ENCODE measurements around the gene FBXL7. TPM values are rescaled to one million over a fixed set of nuclear protein-coding genes. Genes with fewer than 3 reads are reported as not detected.

Gene FBXL7
- total and polyA plus RNA-seq, 2 donors (not counting 1 experiment from before 2014, with no cell fraction given), result not detected

DNA sequence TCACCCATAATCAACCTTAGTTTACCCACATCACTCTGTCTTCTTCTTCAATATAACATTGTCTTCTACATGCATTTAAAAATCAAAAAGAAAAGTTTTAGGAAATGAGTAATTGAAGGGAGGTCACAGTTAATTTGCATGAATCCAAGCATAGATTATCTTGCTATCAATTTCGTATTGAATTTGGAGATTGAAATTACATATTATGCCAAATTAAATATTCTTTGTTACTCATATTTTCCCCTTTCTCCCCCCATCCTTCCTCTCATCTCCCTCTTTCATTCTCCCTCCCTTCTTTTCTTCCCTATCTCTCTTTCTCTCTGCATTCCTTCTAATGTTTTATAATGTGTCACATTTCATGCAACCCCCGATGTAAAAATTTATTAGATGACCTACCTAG lies 303.3 kb downstream of the FBXL7 start:
- ATAC-seq (ENCODE audit: low read depth), result no peak
- TF ChIP-seq, protein P1, sequence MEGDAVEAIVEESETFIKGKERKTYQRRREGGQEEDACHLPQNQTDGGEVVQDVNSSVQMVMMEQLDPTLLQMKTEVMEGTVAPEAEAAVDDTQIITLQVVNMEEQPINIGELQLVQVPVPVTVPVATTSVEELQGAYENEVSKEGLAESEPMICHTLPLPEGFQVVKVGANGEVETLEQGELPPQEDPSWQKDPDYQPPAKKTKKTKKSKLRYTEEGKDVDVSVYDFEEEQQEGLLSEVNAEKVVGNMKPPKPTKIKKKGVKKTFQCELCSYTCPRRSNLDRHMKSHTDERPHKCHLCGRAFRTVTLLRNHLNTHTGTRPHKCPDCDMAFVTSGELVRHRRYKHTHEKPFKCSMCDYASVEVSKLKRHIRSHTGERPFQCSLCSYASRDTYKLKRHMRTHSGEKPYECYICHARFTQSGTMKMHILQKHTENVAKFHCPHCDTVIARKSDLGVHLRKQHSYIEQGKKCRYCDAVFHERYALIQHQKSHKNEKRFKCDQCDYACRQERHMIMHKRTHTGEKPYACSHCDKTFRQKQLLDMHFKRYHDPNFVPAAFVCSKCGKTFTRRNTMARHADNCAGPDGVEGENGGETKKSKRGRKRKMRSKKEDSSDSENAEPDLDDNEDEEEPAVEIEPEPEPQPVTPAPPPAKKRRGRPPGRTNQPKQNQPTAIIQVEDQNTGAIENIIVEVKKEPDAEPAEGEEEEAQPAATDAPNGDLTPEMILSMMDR (IDR thresholded peaks at IDR 0.05), result no peak
- no peak for TF ChIP-seq EZH2 (IDR thresholded peaks at IDR 0.05; ENCODE audit: borderline replicate concordance, insufficient read depth, low read depth, low read length, poor library complexity, severe bottlenecking)
- H3K27ac Mint-ChIP-seq, result no peak overlapping the region

DNA sequence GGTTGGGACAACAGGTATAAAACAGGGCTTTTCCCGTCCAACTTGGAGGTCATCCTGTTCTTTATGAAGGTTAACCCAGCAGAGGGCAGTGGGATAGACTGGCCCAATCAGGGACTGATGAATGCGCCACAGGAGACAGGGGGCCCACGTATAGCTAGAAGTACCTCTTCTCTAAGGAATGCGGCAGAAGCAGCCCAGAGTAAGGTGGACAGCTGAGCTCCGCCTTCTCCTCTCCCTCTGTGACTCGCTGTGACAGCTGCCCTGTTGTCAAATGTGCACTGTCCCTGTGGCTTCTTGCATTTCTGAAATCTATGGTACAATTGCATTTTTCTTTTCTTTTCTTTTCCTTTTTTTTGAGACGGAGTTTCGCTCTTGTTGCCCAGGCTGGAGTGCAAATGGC lies 306.6 kb downstream of the FBXL7 start:
- Histone ChIP-seq H3K4me2 (replicated peaks; ENCODE audit: low read depth, low read length, poor library complexity, severe bottlenecking) (no peak overlapping the region), H3K4me3 (ENCODE audit: control extremely low read depth in 1 of 5, extremely low read depth in 1 of 5, insufficient read depth in 1 of 5, low read depth in 2 of 5, low read length in 4 of 5) (no peak overlapping the region), H3K27ac (ENCODE audit: low read length in 2 of 2) (no peak overlapping the region), H3K36me3 (replicated peaks in 1 of 2; ENCODE audit: control extremely low read depth in 1 of 2, control insufficient read depth in 1 of 2, extremely low read depth in 1 of 2, insufficient read depth in 2 of 2, low read length in 1 of 2) (no peaks in the 10 kb centered on the region), H3K27me3 (replicated peaks in 1 of 4; ENCODE audit: control extremely low read depth in 1 of 4, control insufficient read depth in 3 of 4, insufficient read depth in 4 of 4, low read length in 3 of 4) (no peaks in the 10 kb centered on the region), H2AFZ (ENCODE audit: insufficient read depth, low read depth, low read length, poor library complexity, severe bottlenecking) (no peak overlapping the region), H3K9me3 (ENCODE audit: control extremely low read depth in 1 of 3, control insufficient read depth in 2 of 3, insufficient read depth in 1 of 3, low read length in 2 of 3) (peaks cover 0 to 8% (median 0%) of the 10 kb centered on the region in 3 donors), H3K79me2 (ENCODE audit: control insufficient read depth, insufficient read depth, low read length) (no peaks in the 10 kb centered on the region), H3K9ac (ENCODE audit: low read length) (no peak overlapping the region), H3K4me1 (ENCODE audit: control insufficient read depth in 2 of 2, insufficient read depth in 2 of 2, low read length in 2 of 2) (no peaks in the 10 kb centered on the region), H4K20me1 (ENCODE audit: control insufficient read depth, insufficient read depth, low read length, poor library complexity, severe bottlenecking) (no peaks in the 10 kb centered on the region)
- Mint-ChIP-seq H3K4me3 (no peak overlapping the region), H3K27ac (no peak overlapping the region), H3K4me1 (no peaks in the 10 kb centered on the region), H3K9me3 (ENCODE audit: insufficient read depth) (no peaks in the 10 kb centered on the region), H3K27me3 (no peaks in the 10 kb centered on the region)
- 91% methylated on average over 8 of the region's 8 CpGs for WGBS (ENCODE audit: insufficient coverage)
- no peak for TF ChIP-seq EZH2 (IDR thresholded peaks at IDR 0.05; ENCODE audit: borderline replicate concordance, insufficient read depth, low read depth, low read length, poor library complexity, severe bottlenecking)
- TF ChIP-seq, protein P1 (IDR thresholded peaks at IDR 0.05), result no peak
- no peak for ATAC-seq (ENCODE audit: low read depth)
- POLR2A ChIA-PET, result no interaction called here
- intact Hi-C loops (cut with micrococcal nuclease), result no loop called here
- no peak for DNase-seq
- CTCF ChIA-PET, result no interaction called here

More for the DNA sequence above, 303.3 kb downstream of the FBXL7 start:
- no peak overlapping the region for H3K4me3 ChIP-seq (ENCODE audit: control extremely low read depth in 1 of 5, extremely low read depth in 1 of 5, insufficient read depth in 1 of 5, low read depth in 2 of 5, low read length in 4 of 5)
- CTCF ChIA-PET, result no interaction called here
- no peaks in the 10 kb centered on the region for H3K36me3 ChIP-seq (replicated peaks in 1 of 2; ENCODE audit: control extremely low read depth in 1 of 2, control insufficient read depth in 1 of 2, extremely low read depth in 1 of 2, insufficient read depth in 2 of 2, low read length in 1 of 2)
- no peak overlapping the region for H3K4me2 ChIP-seq (replicated peaks; ENCODE audit: low read depth, low read length, poor library complexity, severe bottlenecking)
- H3K4me1 ChIP-seq (ENCODE audit: control insufficient read depth in 2 of 2, insufficient read depth in 2 of 2, low read length in 2 of 2), result no peaks in the 10 kb centered on the region
- no peaks in the 10 kb centered on the region for H3K79me2 ChIP-seq (ENCODE audit: control insufficient read depth, insufficient read depth, low read length)
- H3K27ac ChIP-seq (ENCODE audit: low read length in 2 of 2), result no peak overlapping the region
- no CpG with 5 or more reads among the region's 2 CpGs for whole genome bisulfite sequencing (ENCODE audit: insufficient coverage)
- no peaks in the 10 kb centered on the region for H4K20me1 ChIP-seq (ENCODE audit: control insufficient read depth, insufficient read depth, low read length, poor library complexity, severe bottlenecking)
- no peak overlapping the region for H3K9ac ChIP-seq (ENCODE audit: low read length)
- H3K27me3 Mint-ChIP-seq, result no peaks in the 10 kb centered on the region
- H3K27me3 ChIP-seq (replicated peaks in 1 of 4; ENCODE audit: control extremely low read depth in 1 of 4, control insufficient read depth in 3 of 4, insufficient read depth in 4 of 4, low read length in 3 of 4), result no peaks in the 10 kb centered on the region
- H3K4me1 Mint-ChIP-seq, result no peaks in the 10 kb centered on the region
- intact Hi-C loops (cut with micrococcal nuclease), result no loop called here
- peaks cover 0 to 8% (median 0%) of the 10 kb centered on the region in 3 donors for H3K9me3 ChIP-seq (ENCODE audit: control extremely low read depth in 1 of 3, control insufficient read depth in 2 of 3, insufficient read depth in 1 of 3, low read length in 2 of 3)
- no peaks in the 10 kb centered on the region for H3K9me3 Mint-ChIP-seq (ENCODE audit: insufficient read depth)
- POLR2A ChIA-PET, result no interaction called here
- no peak overlapping the region for H2AFZ ChIP-seq (ENCODE audit: insufficient read depth, low read depth, low read length, poor library complexity, severe bottlenecking)
- no peak for DNase-seq
- H3K4me3 Mint-ChIP-seq, result no peak overlapping the region

All from B cell (primary cell).